HG02938 (cell line): ENCODE measurements around the gene UNKL.

Experiments
- ATAC-seq: cut with Tn5 transposase; IDR thresholded peaks from one replicate; pipeline ENCODE4 v1.9.1; 2021; ENCODE audit warnings: mild to moderate bottlenecking, moderate library complexity; ENCODE audit not compliant: unreplicated experiment

UNKL gene, protein sequence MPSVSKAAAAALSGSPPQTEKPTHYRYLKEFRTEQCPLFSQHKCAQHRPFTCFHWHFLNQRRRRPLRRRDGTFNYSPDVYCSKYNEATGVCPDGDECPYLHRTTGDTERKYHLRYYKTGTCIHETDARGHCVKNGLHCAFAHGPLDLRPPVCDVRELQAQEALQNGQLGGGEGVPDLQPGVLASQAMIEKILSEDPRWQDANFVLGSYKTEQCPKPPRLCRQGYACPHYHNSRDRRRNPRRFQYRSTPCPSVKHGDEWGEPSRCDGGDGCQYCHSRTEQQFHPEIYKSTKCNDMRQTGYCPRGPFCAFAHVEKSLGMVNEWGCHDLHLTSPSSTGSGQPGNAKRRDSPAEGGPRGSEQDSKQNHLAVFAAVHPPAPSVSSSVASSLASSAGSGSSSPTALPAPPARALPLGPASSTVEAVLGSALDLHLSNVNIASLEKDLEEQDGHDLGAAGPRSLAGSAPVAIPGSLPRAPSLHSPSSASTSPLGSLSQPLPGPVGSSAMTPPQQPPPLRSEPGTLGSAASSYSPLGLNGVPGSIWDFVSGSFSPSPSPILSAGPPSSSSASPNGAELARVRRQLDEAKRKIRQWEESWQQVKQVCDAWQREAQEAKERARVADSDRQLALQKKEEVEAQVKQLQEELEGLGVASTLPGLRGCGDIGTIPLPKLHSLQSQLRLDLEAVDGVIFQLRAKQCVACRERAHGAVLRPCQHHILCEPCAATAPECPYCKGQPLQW

DNA sequence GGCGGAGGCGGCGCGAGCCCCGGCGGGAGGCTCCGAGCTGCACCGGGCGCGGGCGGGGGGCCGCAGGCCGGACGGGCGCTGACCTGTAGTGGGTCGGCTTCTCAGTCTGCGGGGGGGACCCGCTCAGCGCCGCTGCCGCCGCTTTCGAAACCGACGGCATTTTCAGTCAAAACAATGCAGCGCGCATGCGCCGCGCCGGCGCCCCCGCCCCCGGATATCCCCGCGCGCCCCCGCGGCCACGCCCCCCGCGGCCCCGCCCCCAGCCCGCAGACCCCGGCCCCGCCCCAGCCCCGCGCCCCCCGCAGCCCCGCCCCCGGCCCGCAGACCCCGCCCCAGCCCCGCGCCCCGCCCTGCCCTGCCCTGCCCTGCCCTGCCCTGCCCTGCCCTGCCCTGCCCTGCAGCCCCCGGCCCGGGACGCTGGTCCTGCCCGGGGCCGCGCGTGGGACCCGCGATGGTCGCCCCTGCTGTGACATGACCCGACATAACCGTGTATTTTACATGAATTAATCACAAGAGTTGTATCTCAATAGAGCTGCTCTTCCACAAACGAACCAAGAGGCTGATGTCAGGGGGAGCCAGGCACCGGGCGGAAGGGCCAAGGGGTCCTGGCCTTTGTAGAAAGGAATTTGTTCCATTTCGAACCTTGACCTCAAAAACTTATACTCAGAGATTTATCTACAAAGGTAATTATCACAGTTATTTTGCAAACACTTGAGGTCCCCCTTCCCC is at the start of gene UNKL:
UNKL (minus strand) TSS at position 173 of the 729 bp plus-strand sequence; CDS start at position 160, 13 bp downstream.
- no peak for ATAC-seq

DNA sequence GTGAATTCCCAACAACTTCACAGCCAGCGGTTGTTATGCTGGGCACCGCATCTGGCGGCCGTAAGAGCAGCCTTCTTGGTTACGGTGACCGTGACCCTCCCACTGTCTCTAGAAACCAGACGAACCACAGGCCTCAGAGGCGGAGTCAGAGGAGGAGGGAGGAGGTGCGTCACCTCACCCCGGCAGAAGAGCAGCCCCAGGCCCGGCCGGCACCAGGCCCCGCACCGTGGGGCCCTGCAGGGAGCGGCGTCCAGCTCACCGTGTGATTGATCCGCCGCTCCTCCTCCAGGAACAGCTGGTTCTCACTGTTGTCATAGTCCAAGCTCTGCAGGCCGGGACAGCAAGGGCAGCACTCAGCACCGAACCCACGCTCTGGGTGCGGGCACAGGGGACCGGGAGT is 46.6 kb upstream of the UNKL start:
- ATAC-seq: no peak

DNA sequence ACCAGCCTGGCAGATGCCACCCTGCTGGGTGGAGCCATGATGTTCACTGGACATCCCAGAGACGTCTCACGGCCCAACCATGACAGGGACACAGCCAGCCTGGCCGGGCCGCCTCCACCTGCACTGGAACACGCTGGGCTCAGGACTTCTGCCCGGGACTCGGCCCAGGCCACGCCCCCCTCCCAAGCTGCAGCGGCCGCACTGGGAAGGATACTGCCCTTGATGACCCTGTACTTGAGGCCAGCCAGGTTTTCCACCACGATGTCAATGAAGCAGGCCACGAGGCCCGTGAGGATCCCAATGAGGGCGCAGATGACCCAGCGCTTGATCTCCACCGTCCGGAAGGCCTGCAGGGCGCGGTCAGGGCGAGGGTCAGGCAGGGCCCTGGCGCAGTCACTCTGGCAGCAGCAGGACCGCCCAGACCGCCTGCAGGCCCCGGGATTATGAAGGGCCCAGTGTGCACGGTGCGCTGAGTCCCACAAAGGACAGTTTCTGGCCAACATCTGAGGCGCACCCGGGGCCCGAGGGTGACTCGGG is 46.2 kb upstream of the UNKL start:
- no peak for ATAC-seq

DNA sequence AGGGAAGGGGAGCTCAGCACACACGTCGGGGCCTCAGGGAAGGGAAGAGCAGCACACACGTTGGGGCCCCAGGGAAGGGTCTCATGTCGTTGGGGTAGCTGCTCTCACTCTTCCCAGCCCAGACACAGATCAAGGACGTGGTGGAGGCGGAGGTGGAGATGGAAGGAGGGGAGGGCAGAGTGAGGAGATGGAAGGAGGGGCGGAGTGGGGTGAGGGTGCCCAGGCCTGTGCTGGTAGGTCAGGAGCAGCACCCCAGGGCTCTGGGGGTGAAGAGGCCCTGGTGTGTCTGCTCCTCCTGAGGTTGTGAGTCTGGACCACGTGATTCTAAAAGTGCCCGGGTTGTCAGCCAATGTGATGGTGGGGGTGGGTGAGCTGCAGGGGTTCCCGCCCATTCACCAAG is 45.5 kb upstream of the UNKL start:
- ATAC-seq: no peak

DNA sequence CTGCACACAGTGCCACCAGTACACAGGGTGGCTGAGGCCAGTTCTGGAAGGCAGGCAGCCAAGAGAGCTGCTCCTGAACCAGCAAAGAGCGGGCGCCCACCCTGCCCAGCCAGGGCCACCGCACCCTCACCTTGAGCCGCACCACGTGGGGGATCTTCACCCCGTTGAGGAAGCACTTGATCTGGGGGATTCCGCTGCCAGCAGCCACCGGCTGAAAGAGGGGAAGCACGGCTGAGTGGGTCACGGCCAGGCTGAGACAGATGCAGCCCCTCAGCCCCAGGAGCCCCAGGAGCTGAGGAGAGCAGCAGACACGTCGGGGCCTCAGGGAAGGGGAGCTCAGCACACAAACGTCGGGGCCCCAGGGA is 44.5 kb upstream of the UNKL start:
- ATAC-seq: no peak

DNA sequence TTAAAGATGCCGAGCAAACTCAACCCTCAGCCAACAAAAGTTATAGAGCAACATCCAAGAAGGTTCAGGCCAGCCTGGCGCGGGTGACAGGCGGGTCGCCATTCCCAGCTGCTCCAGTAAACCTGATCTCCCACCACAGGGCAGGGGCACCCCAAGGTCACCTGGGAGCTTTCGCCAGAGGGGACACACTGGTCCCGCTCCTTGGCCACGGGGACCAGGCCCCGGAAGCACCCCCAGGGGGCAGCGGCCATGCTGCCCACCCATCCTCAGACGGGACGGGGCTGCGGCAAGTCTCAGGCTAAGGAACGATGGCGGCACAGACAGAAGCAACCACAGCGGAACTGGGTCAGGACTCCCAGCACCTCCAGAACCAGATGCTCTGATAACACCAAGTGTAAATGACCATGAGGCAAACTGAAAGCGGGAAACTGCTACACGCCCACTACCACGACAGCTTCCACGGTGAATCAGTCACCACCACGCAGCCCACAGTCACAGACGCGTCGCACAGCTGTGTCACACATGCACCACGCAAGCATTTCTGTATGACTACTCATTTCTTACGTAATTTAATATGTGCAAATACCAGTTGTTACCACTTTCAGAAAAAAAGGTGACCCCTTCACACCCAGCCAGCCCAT is 44.0 kb upstream of the UNKL start:
- ATAC-seq: no peak

DNA sequence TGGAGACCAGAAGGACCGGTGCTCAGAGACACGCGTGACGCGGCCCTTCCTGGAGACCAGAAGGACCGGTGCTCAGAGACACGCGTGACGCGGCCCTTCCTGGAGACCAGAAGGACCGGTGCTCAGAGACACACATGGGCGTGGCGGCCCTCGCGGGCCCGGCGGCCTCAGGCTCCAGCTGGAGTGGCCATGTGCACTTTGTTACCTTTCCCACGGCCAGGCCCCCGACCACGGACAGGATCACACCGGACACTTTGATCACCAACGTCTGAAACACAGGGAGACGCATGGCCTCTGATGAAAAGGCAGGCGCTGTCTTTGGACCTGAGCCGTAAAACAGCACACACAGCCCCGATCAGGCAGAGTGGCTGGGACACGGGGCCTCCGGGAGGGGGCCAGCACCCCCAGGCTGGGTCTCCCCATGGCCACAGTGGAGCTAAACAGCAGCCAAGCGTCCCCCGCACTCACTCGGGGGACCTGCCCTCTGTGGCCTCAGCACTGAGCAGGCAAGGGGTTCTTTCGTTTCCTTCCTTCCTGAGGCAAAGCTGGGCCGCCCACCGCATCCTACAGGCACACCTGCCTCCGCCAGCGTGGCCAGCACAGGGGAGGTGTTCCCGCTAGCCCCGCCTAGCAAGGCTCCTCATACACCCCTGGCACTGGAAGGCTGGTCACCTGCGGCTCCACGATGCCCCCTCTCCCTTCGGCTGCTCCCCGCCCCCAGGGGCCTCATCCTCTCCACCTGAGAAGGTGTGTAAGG is 43.2 kb upstream of the UNKL start:
- no peak for ATAC-seq

DNA sequence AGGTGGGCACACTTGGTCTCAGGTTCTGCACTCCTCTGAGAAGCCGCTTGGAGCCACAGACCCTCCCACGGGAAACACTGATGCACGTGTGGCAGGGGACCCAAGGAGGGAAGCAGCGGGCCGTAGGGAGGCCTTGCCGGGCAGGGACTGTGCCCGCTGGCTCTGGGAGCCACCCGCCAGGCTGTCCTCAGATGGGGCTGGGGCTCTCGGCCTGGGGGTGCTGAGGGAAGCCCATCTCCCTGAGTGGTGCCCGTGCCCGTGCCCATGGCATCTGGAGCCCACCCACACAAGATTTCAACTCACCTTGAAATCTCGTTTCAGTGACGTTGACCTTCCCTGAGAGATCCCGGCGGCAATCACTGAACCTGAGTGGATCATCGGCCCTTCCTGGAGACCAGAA is 42.4 kb upstream of the UNKL start:
- no peak for ATAC-seq

DNA sequence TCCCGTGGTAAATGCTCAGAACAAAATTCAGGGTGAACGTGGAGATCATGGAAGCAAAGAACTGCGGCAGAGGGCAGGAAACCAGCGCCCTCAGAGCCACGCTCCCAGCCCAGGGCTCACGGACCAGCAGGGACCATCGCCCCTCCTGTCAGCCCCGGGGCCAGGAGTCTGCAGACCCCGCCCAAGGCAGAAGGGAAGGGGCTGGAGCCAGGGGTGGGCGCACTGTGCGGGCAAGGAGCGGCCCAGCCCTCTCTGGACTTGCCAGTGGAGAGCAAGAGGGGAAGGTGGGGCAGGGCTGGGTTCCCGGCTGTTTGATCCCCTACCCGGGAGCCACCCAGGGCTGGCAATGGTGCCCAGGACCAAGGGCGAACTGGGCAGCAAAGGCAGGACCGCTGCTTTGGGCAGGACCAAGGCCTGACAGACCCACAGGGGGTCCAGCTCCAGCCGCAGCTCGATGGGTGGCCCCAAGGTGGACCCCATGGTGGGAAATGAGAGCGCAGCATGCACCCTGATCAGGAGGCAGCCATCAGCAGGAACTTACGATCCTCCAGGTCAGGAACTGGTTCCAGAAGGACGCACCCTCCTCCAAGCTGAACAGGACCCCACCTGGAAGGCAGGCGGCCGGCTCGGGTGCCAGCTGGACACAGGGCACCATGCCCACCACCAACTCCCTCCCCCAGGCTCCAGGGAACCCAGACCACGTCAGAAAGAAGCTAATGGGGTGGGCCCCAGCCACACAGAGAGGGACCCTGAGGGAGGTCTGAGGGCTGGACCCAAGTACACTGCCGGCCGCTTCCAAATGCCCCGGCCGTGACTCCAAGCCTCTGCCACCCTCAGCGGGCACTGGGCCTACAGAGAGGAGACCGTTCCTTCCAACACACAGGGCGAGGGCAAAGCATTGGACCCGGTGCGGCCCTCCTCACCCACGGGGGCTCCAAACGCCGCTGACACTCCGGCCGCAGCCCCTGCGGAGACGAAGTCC is 41.0 kb upstream of the UNKL start:
- no peak for ATAC-seq

DNA sequence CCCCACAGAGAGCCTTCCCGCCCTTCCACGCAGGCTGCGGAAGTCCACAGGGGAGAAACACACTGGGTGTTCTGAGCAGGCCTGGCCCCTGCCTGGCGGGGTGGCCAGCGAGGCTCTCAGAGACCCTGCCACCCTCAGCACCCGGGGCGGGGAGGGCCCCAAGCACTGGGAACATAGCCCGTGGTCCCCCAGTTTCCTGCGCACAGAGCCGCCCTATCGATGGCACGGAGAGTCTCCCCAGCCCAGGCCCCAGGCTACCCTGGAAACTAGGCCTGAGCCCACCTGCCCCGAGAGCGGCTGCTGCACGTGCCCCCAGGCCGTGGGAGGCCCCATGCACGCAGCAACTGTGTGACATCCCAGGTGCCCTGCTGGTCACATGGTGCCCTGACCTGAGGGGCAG is 40.1 kb upstream of the UNKL start:
- ATAC-seq: no peak

DNA sequence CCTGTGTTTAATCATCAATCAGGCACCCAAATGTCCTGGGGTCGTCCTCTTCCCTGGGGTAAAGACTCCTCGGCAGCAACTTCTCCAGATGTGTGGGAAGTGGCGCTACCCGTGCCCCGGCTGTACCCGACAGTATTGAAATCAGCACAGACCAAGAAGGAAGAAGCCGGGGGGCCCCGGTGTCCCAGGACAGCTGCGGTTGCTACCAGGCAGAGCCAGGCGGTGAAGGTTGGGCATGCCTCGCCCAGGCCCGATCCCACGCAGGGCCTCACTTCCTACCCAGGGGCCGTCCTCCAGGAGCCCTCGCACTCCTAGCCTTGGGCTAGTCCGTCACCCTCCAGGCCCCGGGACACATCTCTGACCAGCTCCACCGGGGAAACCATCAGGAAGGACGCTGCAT is 38.8 kb upstream of the UNKL start:
- ATAC-seq: no peak

DNA sequence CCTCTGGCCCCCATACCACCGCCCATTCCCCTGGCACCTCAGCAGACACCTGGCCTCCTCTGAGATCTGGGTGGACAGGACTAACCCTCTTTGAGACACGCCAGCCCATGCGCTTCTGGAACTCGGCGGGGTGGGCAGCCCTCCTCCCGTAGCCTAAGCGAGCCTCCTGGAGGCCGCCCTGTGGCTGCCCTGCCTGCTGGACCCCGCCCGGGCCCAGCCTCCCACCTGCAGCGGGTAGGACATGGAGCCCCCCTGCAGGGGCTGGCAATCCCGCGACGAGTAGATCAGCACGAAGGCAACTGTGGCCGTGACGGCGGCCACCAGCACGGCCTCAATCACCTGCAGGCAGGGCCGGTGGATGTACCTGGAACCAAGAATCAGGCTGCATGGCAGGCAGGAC is 38.0 kb upstream of the UNKL start:
- no peak for ATAC-seq

DNA sequence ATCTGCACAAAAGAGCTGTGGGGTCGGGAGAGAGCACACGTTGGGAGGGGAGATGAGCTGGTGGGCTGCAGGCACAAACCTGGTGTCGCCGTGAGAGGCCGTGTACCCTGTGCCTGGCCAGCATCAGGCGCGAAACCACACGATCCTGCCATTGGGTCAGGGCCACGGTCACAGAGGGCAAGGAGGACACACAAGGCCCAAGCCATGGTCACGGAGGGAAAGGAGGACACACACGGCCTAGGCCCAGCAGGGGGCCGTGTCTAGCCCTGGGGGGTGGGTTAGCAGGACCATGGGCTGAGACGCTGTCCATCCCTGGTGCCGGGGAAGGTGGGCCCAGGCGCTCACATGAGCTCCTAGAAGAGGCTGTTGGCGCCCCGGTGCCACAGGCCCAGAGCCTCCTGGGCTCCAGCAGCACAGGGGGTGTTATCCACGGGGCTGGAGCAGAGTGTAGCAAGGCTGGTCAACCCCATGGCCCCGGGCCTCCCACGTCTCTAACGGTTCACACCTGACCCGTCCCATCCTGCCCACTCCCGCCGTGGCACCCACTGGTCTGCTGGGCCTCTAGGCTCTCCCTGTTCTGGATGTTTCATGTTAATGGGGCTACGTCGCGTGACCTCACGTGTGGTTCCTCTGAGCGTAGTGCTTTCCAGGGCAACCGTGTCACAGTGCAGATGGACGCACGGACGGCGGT is 37.3 kb upstream of the UNKL start:
- ATAC-seq: no peak

DNA sequence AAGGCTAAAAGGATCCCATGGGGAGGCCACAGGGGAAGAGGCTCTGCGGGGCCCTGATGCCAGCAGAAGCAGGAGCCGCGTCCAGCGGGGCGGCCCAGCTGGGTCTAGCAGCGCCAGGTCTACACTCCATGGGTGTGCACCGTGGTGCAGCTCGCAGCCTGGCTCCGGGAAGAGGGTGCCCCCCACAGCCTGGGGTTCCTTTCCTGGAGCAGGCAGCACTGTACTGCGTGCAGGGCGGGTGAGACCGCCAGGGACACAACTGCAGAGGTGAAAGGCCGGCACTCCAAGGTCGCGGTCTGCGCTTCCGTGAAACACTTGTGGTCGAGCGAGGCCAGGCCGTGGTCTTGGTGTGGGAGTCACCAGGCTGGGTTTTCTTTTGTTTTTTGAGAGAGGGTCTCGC is 36.3 kb upstream of the UNKL start:
- no peak for ATAC-seq

DNA sequence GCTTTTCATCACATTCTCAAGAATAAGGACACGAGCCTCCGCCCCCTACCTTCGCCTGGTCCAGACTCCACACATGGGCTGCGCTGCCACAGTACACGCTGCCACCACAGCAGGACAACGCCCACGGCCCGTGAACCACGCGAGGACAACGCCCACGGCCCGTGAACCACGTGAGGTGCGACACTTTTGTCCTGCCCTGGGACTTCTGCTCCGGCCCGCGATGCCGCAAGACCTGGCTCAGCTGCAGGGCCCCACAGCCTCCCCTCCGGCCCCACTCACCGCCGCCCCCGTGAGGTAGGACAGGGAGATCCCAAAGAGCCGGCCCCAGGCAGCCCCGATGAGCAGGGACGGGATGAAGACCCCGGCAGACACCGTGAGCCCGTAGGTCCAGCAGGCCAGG is 35.7 kb upstream of the UNKL start:
- ATAC-seq: no peak

DNA sequence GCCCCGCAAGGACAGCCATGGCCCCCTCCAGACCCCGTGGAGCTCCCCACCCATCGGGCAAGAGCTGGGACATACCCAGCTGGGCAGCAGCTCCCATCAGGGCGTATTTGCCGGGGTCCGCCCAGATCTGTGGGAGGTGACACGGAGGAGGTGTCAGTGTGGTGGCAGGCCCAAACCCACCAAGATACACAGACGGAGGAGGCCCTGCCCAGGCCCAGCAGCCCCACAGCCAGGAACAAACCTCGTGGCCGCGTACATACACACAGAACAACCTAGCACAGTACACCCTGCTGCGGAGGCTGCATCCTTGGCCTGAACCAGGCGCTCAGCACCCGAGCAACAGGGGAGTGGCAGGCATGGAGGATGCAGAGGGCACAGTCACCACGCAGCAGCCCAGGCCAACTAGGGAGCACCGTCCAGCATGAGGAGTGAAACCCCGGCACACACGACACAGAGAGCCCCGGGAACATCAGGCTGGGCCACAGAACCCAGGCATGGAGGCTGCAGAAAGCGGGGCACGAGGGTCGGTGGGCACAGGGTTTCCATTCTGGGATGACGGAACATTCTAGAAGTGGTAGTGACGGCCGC is 34.8 kb upstream of the UNKL start:
- no peak for ATAC-seq

DNA sequence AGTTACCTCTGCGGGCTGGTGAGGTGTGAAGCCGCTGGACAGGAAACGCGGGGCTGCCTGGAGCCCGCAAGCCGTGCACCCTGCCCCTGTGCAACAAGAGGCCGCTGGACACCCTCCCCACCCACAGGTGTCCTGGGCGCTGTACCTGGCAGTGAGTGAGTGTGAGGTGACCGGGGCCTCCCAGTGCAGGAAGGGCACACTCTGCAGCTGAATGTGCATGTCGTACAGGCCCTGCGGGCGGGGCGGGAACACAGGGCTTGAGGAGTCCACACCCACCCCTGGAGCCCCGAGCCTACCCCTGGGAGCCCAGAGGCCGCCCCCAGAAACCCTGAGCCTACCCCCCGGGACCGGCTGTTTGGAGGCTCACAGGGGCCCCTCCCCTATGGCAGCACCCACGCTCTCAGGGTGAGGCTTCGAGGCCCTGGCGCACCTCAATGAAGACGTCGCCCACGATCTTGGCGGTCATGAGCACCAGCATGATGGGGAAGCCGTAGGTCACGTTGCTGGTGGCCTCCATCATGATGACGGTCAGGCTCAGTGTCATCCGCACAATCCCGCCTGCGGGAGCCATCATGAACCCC is 34.1 kb upstream of the UNKL start:
- no peak for ATAC-seq

DNA sequence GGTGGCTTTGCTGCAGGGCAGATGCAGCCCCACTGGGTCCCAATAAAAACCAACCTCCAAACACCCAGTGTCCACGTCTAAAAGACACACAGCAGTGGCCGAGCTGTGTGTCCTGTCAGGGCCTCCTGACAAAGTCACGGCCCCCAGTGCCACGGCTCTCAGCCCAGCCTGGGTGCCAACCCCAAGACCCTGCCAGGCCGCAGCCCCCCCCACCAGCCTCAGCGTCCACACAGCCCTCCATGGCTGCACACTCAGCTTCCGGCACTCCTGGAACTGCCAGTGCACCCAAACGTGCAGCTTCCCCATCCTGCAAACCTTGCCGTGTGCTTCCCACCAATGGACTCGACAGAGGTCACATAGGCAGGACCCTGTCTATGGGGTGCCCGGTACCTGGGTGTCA is 33.5 kb upstream of the UNKL start:
- no peak for ATAC-seq
